DND-41 (cell line): Measurements from ENCODE around the gene RELL2.
"Not testable (repeated sequence)": the region's sequence is repeated elsewhere in the genome, so short reads cannot be mapped to it uniquely, and the experiment has no call there.

Source experiments
- CTCF ChIP-seq: IDR thresholded peaks from 2 replicates; pipeline ENCODE4 v1.5.1; 2012; ENCODE audit warnings: borderline replicate concordance, low read length, moderate library complexity, mild to moderate bottlenecking; ENCODE audit not compliant: poor library complexity, severe bottlenecking; ENCODE audit errors: extremely low read depth
- EZH2 ChIP-seq: IDR thresholded peaks from 3 replicates; pipeline ENCODE4 v1.6.1; 2012; ENCODE audit warnings: borderline replicate concordance, low read depth, mild to moderate bottlenecking, moderate library complexity, low read length, inconsistent platforms; ENCODE audit not compliant: severe bottlenecking

DNA sequence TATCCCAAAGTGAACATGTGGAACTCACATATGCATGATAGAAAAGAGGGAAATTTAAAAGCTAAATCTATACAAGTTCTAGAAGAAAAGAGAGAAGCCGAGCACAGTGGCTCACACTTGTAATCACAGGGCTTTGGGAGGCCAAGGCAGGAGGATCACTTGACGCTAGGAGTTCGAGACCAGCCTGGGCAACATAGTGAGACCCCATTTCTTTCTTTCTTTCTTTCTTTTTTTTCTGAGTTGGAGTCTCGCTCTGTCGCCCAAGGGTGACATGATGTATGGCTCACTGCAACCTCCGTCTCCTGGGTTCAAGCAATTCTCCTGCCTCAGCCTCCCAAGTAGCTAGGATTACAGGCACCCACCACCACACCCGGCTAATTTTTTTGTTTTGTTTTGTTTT, 26.9 kb upstream of the RELL2 start:
- not testable (repeated sequence) for TF ChIP-seq CTCF, EZH2
